ENCODE measurements around the gene AUP1. TPM values are rescaled to one million over a fixed set of nuclear protein-coding genes. Genes with fewer than 3 reads are reported as not detected.

Gene AUP1
- polyA plus RNA-seq, 3 donors, result 130 to 385 (median 149) TPM

DNA sequence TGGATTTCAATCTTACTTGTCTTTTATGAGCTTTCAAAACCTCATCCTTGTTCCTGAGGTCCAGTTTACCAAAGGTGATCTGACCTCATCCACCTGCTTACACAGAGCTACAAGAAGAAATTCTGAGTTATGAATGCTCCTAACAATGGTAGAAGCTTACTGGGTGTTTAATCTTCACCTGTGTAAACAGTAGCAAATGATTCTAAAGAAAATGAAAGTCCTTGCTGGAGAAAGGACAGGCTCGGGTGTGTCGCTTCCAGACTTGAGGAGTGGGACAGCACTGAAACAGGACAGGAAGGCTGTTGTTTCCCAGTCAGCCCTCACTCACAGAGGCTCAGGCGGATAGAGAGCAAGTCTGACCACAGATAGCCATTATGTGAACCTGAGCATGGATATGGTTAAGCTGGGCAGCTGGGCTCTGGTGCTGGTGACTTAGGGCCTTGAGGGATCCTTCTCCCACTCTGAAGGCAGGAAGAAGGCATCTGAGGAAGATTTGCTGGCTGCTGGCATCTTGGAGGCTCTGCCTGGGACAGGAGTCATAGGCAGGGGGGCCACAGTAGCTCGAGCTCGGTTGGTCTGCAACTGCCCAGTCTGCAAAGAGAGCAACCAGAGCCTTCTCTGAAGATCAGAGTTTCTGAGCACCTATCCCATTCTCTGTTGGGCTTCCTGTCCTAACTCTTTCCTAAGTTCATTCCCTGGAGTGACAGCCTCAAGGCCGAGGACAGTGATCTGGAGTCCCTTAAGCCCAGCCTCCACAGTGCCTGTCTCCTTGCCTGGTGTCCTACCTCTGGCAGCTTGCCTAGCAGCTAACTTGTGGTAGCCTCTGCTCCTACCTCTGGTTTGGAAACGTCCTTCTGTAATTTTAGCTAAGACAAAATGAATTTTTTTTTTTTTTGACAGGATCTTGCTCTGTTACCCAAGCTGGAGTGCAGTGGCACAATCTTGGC, 29.1 kb upstream of the AUP1 start:
- Mint-ChIP-seq H3K36me3 (peaks cover 15 to 20% of the 10 kb centered on the region in 2 donors), H3K27me3 (ENCODE audit: low read depth in 3 of 3) (peaks cover 0 to 2% (median 2%) of the 10 kb centered on the region in 3 donors), H3K4me1 (peaks cover 50% of the 10 kb centered on the region), H3K27ac (peak overlapping the region in 6 of 7 donors; percentile 37 to 82 (median 64)), H3K4me3 (no peak overlapping the region), H3K9me3 (no peaks in the 10 kb centered on the region)
- H3K4me1 ChIP-seq (ENCODE audit: control insufficient read depth in 1 of 2, insufficient read depth in 2 of 2, low read length in 2 of 2), result peaks cover 33 to 54% of the 10 kb centered on the region in 2 donors
- H3K27me3 ChIP-seq (ENCODE audit: control insufficient read depth in 2 of 2, insufficient read depth in 2 of 2, low read length in 2 of 2), result no peaks in the 10 kb centered on the region
- H2AFZ ChIP-seq (ENCODE audit: insufficient read depth, low read depth, low read length, poor library complexity, severe bottlenecking), result no peak overlapping the region
- no peak overlapping the region for H3K4me2 ChIP-seq (replicated peaks; ENCODE audit: extremely low read depth, low read length, poor library complexity, severe bottlenecking)
- no peak overlapping the region for H3K4me3 ChIP-seq (replicated peaks in 1 of 3; ENCODE audit: low read depth in 2 of 3, low read length in 3 of 3)
- no peaks in the 10 kb centered on the region for H3K9me3 ChIP-seq (replicated peaks in 1 of 2; ENCODE audit: control insufficient read depth in 1 of 2, insufficient read depth in 1 of 2, low read length in 2 of 2)
- H3K79me2 ChIP-seq (ENCODE audit: insufficient read depth, low read length), result peaks cover 44% of the 10 kb centered on the region
- H4K20me1 ChIP-seq (ENCODE audit: insufficient read depth, low read length), result peaks cover 23% of the 10 kb centered on the region
- TF ChIP-seq, protein P1, sequence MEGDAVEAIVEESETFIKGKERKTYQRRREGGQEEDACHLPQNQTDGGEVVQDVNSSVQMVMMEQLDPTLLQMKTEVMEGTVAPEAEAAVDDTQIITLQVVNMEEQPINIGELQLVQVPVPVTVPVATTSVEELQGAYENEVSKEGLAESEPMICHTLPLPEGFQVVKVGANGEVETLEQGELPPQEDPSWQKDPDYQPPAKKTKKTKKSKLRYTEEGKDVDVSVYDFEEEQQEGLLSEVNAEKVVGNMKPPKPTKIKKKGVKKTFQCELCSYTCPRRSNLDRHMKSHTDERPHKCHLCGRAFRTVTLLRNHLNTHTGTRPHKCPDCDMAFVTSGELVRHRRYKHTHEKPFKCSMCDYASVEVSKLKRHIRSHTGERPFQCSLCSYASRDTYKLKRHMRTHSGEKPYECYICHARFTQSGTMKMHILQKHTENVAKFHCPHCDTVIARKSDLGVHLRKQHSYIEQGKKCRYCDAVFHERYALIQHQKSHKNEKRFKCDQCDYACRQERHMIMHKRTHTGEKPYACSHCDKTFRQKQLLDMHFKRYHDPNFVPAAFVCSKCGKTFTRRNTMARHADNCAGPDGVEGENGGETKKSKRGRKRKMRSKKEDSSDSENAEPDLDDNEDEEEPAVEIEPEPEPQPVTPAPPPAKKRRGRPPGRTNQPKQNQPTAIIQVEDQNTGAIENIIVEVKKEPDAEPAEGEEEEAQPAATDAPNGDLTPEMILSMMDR (IDR thresholded peaks at IDR 0.05), result no peak
- H3K36me3 ChIP-seq (replicated peaks in 1 of 2; ENCODE audit: control insufficient read depth in 1 of 2, insufficient read depth in 2 of 2, low read length in 2 of 2), result peaks cover 20 to 28% of the 10 kb centered on the region in 2 donors
- H3K9ac ChIP-seq (ENCODE audit: insufficient read depth, low read length, poor library complexity, severe bottlenecking), result no peak overlapping the region
- 70% methylated on average over 5 of the region's 7 CpGs for whole genome bisulfite sequencing (ENCODE audit: insufficient coverage)
- intact Hi-C loops (cut with micrococcal nuclease), result no loop called here
- DNase-seq, result no peak
- H3K27ac ChIP-seq (ENCODE audit: low read depth in 1 of 2, low read length in 2 of 2), result no peak overlapping the region

DNA sequence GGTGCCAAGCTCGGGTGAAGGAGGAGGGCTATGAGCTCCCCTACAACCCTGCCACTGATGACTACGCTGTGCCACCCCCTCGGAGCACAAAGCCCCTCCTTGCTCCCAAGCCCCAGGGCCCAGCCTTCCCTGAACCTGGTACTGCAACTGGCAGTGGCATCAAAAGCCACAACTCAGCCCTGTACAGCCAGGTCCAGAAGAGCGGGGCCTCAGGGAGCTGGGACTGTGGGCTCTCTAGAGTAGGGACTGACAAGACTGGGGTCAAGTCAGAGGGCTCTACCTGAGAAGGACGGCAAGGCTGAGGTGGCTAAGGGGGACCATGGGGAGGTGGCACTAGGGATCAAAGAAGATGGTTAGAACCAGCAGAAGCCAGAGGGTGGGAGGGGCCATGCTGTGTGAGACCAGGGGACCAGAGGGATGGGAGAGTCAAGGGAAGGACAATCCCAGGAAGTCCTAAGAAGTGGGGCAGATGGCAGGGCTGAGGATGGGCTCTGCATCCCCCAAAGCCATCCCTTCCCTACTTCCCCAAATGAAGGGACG, 27.4 kb upstream of the AUP1 start:
- Mint-ChIP-seq H3K27me3 (ENCODE audit: low read depth in 3 of 3) (peaks cover 0 to 4% (median 2%) of the 10 kb centered on the region in 3 donors), H3K27ac (peak overlapping the region in 5 of 7 donors; percentile 40 to 98 (median 81)), H3K9me3 (no peaks in the 10 kb centered on the region), H3K4me1 (peaks cover 46% of the 10 kb centered on the region), H3K36me3 (peaks cover 15 to 23% of the 10 kb centered on the region in 2 donors), H3K4me3 (peak overlapping the region in 1 of 2 donors; percentile 98)
- Histone ChIP-seq H3K9ac (ENCODE audit: insufficient read depth, low read length, poor library complexity, severe bottlenecking) (no peak overlapping the region), H3K9me3 (replicated peaks in 1 of 2; ENCODE audit: control insufficient read depth in 1 of 2, insufficient read depth in 1 of 2, low read length in 2 of 2) (no peaks in the 10 kb centered on the region), H2AFZ (ENCODE audit: insufficient read depth, low read depth, low read length, poor library complexity, severe bottlenecking) (no peak overlapping the region), H3K27ac (ENCODE audit: low read depth in 1 of 2, low read length in 2 of 2) (peak overlapping the region in 1 of 2 donors; percentile 94), H3K36me3 (replicated peaks in 1 of 2; ENCODE audit: control insufficient read depth in 1 of 2, insufficient read depth in 2 of 2, low read length in 2 of 2) (peaks cover 20 to 28% of the 10 kb centered on the region in 2 donors), H3K79me2 (ENCODE audit: insufficient read depth, low read length) (peaks cover 53% of the 10 kb centered on the region), H3K4me2 (replicated peaks; ENCODE audit: extremely low read depth, low read length, poor library complexity, severe bottlenecking) (no peak overlapping the region), H3K27me3 (ENCODE audit: control insufficient read depth in 2 of 2, insufficient read depth in 2 of 2, low read length in 2 of 2) (no peaks in the 10 kb centered on the region), H4K20me1 (ENCODE audit: insufficient read depth, low read length) (peaks cover 23% of the 10 kb centered on the region), H3K4me1 (ENCODE audit: control insufficient read depth in 1 of 2, insufficient read depth in 2 of 2, low read length in 2 of 2) (peaks cover 27 to 48% of the 10 kb centered on the region in 2 donors), H3K4me3 (replicated peaks in 1 of 3; ENCODE audit: low read depth in 2 of 3, low read length in 3 of 3) (peak overlapping the region in 1 of 3 experiments; percentile 99)
- TF ChIP-seq, protein P1 (IDR thresholded peaks at IDR 0.05), result no peak
- WGBS (ENCODE audit: insufficient coverage), result 94% methylated on average over 3 of the region's 6 CpGs
- DNase-seq, result no peak
- intact Hi-C loops (cut with micrococcal nuclease), result no loop called here
